Adipocyte (in vitro differentiated cells): Measurements from ENCODE around the gene PIK3R6.

ENCODE experiments used
- DNase-seq: peaks from one replicate; pipeline ENCODE4 v3.0.0-alpha.2; 2015; ENCODE audit warnings: low read depth
- H3K27me3 ChIP-seq: replicated peaks from 2 replicates; pipeline ENCODE4 v1.7.0; 2013; ENCODE audit warnings: mild to moderate bottlenecking, low read length, moderate library complexity; ENCODE audit not compliant: control insufficient read depth, insufficient read depth
- H3K36me3 ChIP-seq: 2 replicates; pipeline ENCODE4 v1.7.0; 2013; ENCODE audit warnings: low read length, mild to moderate bottlenecking, moderate library complexity; ENCODE audit not compliant: control insufficient read depth, insufficient read depth, severe bottlenecking
- H3K4me1 ChIP-seq: 2 replicates; pipeline ENCODE4 v1.7.0; 2013; ENCODE audit warnings: mild to moderate bottlenecking, low read length, moderate library complexity; ENCODE audit not compliant: control insufficient read depth, insufficient read depth
- H3K4me3 ChIP-seq: 2 replicates; pipeline ENCODE4 v1.7.0; 2013; ENCODE audit warnings: mild to moderate bottlenecking, low read length, moderate library complexity
- H3K9ac ChIP-seq: 2 replicates; pipeline ENCODE4 v1.7.0; 2013; ENCODE audit warnings: mild to moderate bottlenecking, low read length, moderate library complexity
- H3K9me3 ChIP-seq: 2 replicates; pipeline ENCODE4 v1.7.0; 2013; ENCODE audit warnings: mild to moderate bottlenecking, low read length, moderate library complexity; ENCODE audit not compliant: control insufficient read depth

Gene PIK3R6

DNA sequence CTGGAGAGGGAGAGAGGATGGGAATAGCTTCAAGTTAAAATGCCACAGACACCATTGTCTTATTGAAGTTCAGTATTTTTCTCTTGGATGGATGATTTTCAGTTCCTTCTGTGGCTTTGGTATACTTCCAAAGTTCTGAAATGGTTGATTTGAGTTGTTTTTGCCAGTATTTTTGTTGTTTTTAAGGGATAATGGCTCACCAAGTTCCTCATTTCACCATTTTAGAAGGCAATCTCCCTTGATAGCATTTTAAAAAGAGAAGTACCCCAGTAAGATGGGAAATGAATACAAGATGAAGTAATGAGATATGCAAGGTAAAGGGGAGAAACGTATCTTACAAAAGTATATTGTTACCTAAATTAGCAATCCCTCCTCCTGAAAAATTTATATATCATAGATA is 90.6 kb downstream of the PIK3R6 start:
- DNase-seq: no peak
- H3K4me3 ChIP-seq: no peak overlapping the region
- no peaks in the 10 kb centered on the region for H3K36me3 ChIP-seq
- H3K4me1 ChIP-seq: no peaks in the 10 kb centered on the region
- peaks cover 6% of the 10 kb centered on the region for H3K9me3 ChIP-seq
- H3K27me3 ChIP-seq: peaks cover 9% of the 10 kb centered on the region
- H3K9ac ChIP-seq: no peak overlapping the region

DNA sequence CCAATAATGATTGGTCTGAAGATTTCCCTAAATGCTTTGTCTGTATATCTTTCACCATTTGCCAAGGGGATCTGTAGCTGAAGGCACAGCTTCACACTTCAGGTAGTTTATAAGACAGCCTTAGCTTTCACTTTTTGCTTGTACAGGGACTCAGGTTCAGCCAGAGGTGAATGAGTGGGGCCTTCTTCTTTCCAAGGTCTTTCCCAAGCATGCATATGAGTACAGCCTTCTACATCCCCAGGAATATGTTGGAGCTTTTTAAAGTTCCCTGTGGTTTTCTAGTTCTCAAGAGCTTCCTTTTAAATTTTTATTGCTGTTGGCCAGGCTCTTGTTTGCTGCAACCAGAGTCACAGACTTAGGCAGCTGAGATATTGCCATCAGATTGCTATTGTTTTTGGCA is 91.2 kb downstream of the PIK3R6 start:
- H3K4me3 ChIP-seq: no peak overlapping the region
- peaks cover 6% of the 10 kb centered on the region for H3K9me3 ChIP-seq
- no peak overlapping the region for H3K9ac ChIP-seq
- peaks cover 9% of the 10 kb centered on the region for H3K27me3 ChIP-seq
- no peaks in the 10 kb centered on the region for H3K4me1 ChIP-seq
- H3K36me3 ChIP-seq: no peaks in the 10 kb centered on the region
- DNase-seq: no peak

GRCh38 chr17:8766731-8767130 is 100.7 kb downstream of the PIK3R6 start:
- Histone ChIP-seq H3K4me3 (no peak overlapping the region), H3K36me3 (no peaks in the 10 kb centered on the region), H3K4me1 (no peaks in the 10 kb centered on the region), H3K9ac (no peak overlapping the region), H3K9me3 (no peaks in the 10 kb centered on the region), H3K27me3 (peaks cover 21% of the 10 kb centered on the region)
- no peak for DNase-seq

GRCh38 chr17:8762012-8762411 is 105.5 kb downstream of the PIK3R6 start:
- H3K27me3 ChIP-seq: peaks cover 44% of the 10 kb centered on the region
- DNase-seq: no peak
- H3K4me3 ChIP-seq: no peak overlapping the region
- no peaks in the 10 kb centered on the region for H3K9me3 ChIP-seq
- H3K36me3 ChIP-seq: no peaks in the 10 kb centered on the region
- H3K9ac ChIP-seq: no peak overlapping the region
- H3K4me1 ChIP-seq: no peaks in the 10 kb centered on the region

DNA sequence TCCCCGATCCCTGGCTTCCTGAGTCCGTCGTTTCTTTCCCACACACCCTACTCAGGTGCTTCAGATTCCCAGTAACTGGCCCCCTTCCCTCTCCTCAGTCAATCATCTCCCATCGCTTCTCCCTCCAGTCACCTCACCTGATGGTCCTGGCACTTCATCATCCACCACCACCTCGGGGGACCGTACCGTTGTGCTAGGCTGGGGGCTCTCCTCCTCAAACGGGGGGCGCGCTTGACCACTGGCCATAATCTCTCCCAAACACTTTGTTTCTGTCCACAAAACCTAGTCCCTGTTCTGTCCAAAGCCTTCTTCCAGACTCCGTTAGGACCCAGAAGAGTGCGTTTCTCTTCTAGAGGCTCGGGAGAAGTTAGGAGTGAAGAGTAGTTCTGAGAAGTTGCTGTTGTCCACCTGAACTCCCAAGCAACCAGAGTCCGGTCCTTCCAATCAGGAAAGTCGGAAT is 109.3 kb downstream of the PIK3R6 start, which contains the start of gene SPDYE4:
TSS of gene SPDYE4 (minus strand) at position 410 of the 460 bp plus-strand sequence. CDS start at position 246, 164 bp downstream.
- Histone ChIP-seq H3K9me3 (no peaks in the 10 kb centered on the region), H3K27me3 (peaks cover 67% of the 10 kb centered on the region), H3K4me3 (no peak within 1 kb of the TSS), H3K9ac (no peak within 1 kb of the TSS), H3K36me3 (no peaks in the 10 kb centered on the region), H3K4me1 (no peaks in the 10 kb centered on the region)
- DNase-seq: no peak

DNA sequence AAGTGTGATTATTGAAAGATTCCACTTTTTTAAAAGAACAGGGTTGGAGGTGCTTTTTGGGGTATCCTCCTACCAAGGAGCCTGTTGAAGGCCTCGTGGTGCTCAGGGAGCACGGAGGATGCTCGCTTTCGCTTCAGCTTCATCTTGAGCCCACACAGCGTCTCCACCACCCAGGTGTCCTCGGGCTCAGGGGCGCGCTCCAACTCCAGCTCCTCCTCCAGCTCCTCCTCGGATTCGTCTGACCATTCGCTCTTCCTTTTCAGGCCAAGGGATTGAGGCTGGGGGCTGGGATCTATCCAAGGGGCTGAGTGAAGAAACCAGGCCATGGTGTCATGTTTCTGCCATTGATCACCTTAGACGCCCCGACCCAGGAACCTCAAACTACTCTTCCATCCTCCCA is 110.3 kb downstream of the PIK3R6 start:
- DNase-seq: no peak
- Histone ChIP-seq H3K9me3 (no peaks in the 10 kb centered on the region), H3K27me3 (peaks cover 63% of the 10 kb centered on the region), H3K9ac (no peak overlapping the region), H3K4me1 (no peaks in the 10 kb centered on the region), H3K36me3 (no peaks in the 10 kb centered on the region), H3K4me3 (no peak overlapping the region)

DNA sequence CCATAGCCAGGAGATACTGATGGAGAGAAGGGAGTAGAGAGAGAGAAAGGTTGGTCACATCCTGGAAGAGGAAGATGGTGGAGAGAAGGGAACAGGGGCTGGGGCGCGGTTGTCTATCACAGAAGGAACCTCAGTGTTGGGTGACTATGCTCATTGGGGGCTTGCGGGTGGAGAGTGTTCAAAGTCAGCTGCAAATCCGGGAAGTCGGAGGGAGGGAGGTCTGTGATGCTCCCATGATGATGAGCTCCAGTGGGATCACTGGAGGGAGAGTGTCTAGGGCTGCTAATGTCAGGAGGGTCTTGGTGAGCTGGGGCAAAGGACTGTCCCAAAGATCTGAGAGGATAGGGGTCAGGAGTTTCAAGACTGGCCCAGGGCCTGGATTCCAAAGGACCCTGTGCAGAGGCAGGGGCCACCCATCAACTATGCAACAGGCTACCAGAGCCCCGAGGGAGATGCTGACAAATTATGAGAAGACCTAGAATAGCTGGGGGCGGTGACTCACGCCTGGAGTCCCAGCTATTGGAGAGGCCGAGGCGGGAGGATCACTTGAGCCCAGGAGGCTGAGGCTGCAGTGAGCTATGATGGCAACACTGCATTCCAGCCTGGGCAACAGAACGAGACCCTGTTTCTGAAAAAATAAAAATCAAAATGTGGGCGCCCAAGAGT is 111.8 kb downstream of the PIK3R6 start:
- no peak for DNase-seq
- H3K9ac ChIP-seq: no peak overlapping the region

DNA sequence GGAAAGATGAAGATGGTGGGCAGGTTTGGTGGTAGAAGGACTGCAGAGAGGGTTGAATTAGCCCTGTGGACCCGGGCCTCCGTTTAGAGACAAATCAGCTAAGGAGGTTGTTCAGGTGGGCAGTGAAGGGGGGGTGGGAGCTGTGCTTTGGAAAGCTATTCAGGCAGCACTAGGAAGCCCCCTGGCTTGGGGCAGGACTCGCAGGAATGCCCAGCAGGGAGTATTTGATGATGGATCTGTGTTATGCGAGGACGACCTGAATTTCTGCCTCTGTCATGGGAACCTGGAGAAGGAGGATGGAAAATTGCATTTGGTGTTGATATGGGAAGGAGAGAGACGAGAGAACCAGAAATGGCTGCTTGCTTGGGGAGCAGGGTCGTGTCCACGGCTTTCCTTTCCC is 112.6 kb downstream of the PIK3R6 start:
- H3K4me1 ChIP-seq: no peaks in the 10 kb centered on the region
- DNase-seq: no peak
- no peak overlapping the region for H3K9ac ChIP-seq
- H3K9me3 ChIP-seq: no peaks in the 10 kb centered on the region
- H3K36me3 ChIP-seq: no peaks in the 10 kb centered on the region
- peaks cover 53% of the 10 kb centered on the region for H3K27me3 ChIP-seq
- no peak overlapping the region for H3K4me3 ChIP-seq

More for the DNA sequence above, 111.8 kb downstream of the PIK3R6 start:
- Histone ChIP-seq H3K4me1 (no peaks in the 10 kb centered on the region), H3K4me3 (no peak overlapping the region), H3K27me3 (peaks cover 60% of the 10 kb centered on the region), H3K36me3 (no peaks in the 10 kb centered on the region), H3K9me3 (no peaks in the 10 kb centered on the region)

- H3K27me3 ChIP-seq: peaks cover 48% of the 10 kb centered on the region
- H3K9me3 ChIP-seq: no peaks in the 10 kb centered on the region
- H3K4me3 ChIP-seq: no peak overlapping the region
- no peaks in the 10 kb centered on the region for H3K4me1 ChIP-seq
- H3K9ac ChIP-seq: no peak overlapping the region
- H3K36me3 ChIP-seq: no peaks in the 10 kb centered on the region
- peak; percentile 31 for DNase-seq
These were observed 113.5 kb downstream of the PIK3R6 start for GRCh38 chr17:8753976-8754440.

- no peak overlapping the region for H3K4me3 ChIP-seq
- no peaks in the 10 kb centered on the region for H3K4me1 ChIP-seq
- H3K9me3 ChIP-seq: peaks cover under 1% of the 10 kb centered on the region
- DNase-seq: no peak
- H3K36me3 ChIP-seq: no peaks in the 10 kb centered on the region
- H3K9ac ChIP-seq: no peak overlapping the region
- peaks cover 50% of the 10 kb centered on the region for H3K27me3 ChIP-seq
These were observed 114.1 kb downstream of the PIK3R6 start for GRCh38 chr17:8753136-8753975.
